ENCODE data around the gene CAT.

CAT gene

GRCh38 chr11:34513682-34514449 is 75.1 kb downstream of the CAT start, which contains the start of gene ELF5:
Gene ELF5, minus strand, starts transcription at chr11:34513794. Its CDS starts 8,045 bp downstream, at chr11:34505749.
- Histone ChIP-seq H3K9me2 (replicated peaks; ENCODE audit: insufficient read depth, low read length) (no peaks in the 10 kb centered on the region), H3K4me3 (ENCODE audit: insufficient read depth, low read length, poor library complexity, severe bottlenecking) (no peak within 1 kb of the TSS), H4K20me1 (ENCODE audit: low read depth, low read length) (no peaks in the 10 kb centered on the region), H3K9me3 (ENCODE audit: insufficient read depth, low read length) (no peaks in the 10 kb centered on the region), H3K79me2 (ENCODE audit: insufficient read depth, low read length) (no peaks in the 10 kb centered on the region), H3K36me3 (ENCODE audit: low read length) (no peaks in the 10 kb centered on the region), H3K9ac (ENCODE audit: low read length) (no peak within 1 kb of the TSS), H3K27me3 (ENCODE audit: low read length) (no peaks in the 10 kb centered on the region), H3K27ac (ENCODE audit: low read depth, low read length) (no peak within 1 kb of the TSS), H3F3A (ENCODE audit: insufficient read depth) (no peaks in the 10 kb centered on the region), H3K4me2 (ENCODE audit: low read depth, low read length, poor library complexity, severe bottlenecking) (no peak within 1 kb of the TSS), H2AFZ (ENCODE audit: low read depth, low read length, severe bottlenecking) (no peak within 1 kb of the TSS)
- TF ChIP-seq EZH2phosphoT487 (conservative IDR thresholded peaks at IDR 0.05; ENCODE audit: low read length) (no peak), CTCF (IDR thresholded peaks at IDR 0.05; ENCODE audit: insufficient read depth, low read length, poor library complexity, severe bottlenecking) (no peak)

GRCh38 chr11:34514597-34514996 is 75.9 kb downstream of the CAT start:
- no peaks in the 10 kb centered on the region for H3F3A ChIP-seq (ENCODE audit: insufficient read depth)
- H3K79me2 ChIP-seq (ENCODE audit: insufficient read depth, low read length): no peaks in the 10 kb centered on the region
- H2AFZ ChIP-seq (ENCODE audit: low read depth, low read length, severe bottlenecking): no peak overlapping the region
- H3K36me3 ChIP-seq (ENCODE audit: low read length): no peaks in the 10 kb centered on the region
- H3K4me3 ChIP-seq (ENCODE audit: insufficient read depth, low read length, poor library complexity, severe bottlenecking): no peak overlapping the region
- H3K9me2 ChIP-seq (replicated peaks; ENCODE audit: insufficient read depth, low read length): no peaks in the 10 kb centered on the region
- no peaks in the 10 kb centered on the region for H3K9me3 ChIP-seq (ENCODE audit: insufficient read depth, low read length)
- no peak overlapping the region for H3K9ac ChIP-seq (ENCODE audit: low read length)
- H3K27ac ChIP-seq (ENCODE audit: low read depth, low read length): no peak overlapping the region
- no peak for TF ChIP-seq CTCF (IDR thresholded peaks at IDR 0.05; ENCODE audit: insufficient read depth, low read length, poor library complexity, severe bottlenecking)
- no peak for TF ChIP-seq EZH2phosphoT487 (conservative IDR thresholded peaks at IDR 0.05; ENCODE audit: low read length)
- H3K4me2 ChIP-seq (ENCODE audit: low read depth, low read length, poor library complexity, severe bottlenecking): no peak overlapping the region
- no peaks in the 10 kb centered on the region for H3K27me3 ChIP-seq (ENCODE audit: low read length)
- H4K20me1 ChIP-seq (ENCODE audit: low read depth, low read length): no peaks in the 10 kb centered on the region

GRCh38 chr11:34516247-34517040 is 77.7 kb downstream of the CAT start:
- TF ChIP-seq EZH2phosphoT487 (conservative IDR thresholded peaks at IDR 0.05; ENCODE audit: low read length): no peak
- TF ChIP-seq CTCF (IDR thresholded peaks at IDR 0.05; ENCODE audit: insufficient read depth, low read length, poor library complexity, severe bottlenecking): no peak
- Histone ChIP-seq H3K9me3 (ENCODE audit: insufficient read depth, low read length) (no peaks in the 10 kb centered on the region), H3K27ac (ENCODE audit: low read depth, low read length) (no peak overlapping the region), H3F3A (ENCODE audit: insufficient read depth) (no peaks in the 10 kb centered on the region), H3K79me2 (ENCODE audit: insufficient read depth, low read length) (no peaks in the 10 kb centered on the region), H3K36me3 (ENCODE audit: low read length) (no peaks in the 10 kb centered on the region), H3K9me2 (replicated peaks; ENCODE audit: insufficient read depth, low read length) (no peaks in the 10 kb centered on the region), H3K4me2 (ENCODE audit: low read depth, low read length, poor library complexity, severe bottlenecking) (no peak overlapping the region), H4K20me1 (ENCODE audit: low read depth, low read length) (no peaks in the 10 kb centered on the region), H3K9ac (ENCODE audit: low read length) (no peak overlapping the region), H3K27me3 (ENCODE audit: low read length) (no peaks in the 10 kb centered on the region), H3K4me3 (ENCODE audit: insufficient read depth, low read length, poor library complexity, severe bottlenecking) (no peak overlapping the region), H2AFZ (ENCODE audit: low read depth, low read length, severe bottlenecking) (no peak overlapping the region)
